Panc1 (cell line): Measurements from ENCODE around the gene AHSG. TPM values are rescaled to one million over a fixed set of nuclear protein-coding genes. Genes with fewer than 3 reads are reported as not detected.

ENCODE experiments used
- ATAC-seq: fragments of 200-7000 bp; cut with Tn5 transposase; 2 replicates; pipeline ENCODE4 v1.9.1; 2020; ENCODE audit warnings: mild to moderate bottlenecking, moderate library complexity
- BruUV-seq: library from RNA; stranded (reverse); fragments of 400-500 nt; replicated peaks from 2 replicates; lab custom pipeline; 2021; lab: Mats Ljungman, UMichigan
- CTCF ChIA-PET: fragments of 300-600 bp; sonication (Branson Sonifier 250); formaldehyde crosslinking; loops from one replicate; lab custom pipeline; 2022; ENCODE audit warnings: antibody characterized with exemption; lab: Charles Lee
- POLR2A ChIA-PET: fragments of 300-600 bp; sonication (Branson Sonifier 250); formaldehyde crosslinking; loops from one replicate; lab custom pipeline; 2022; ENCODE audit warnings: antibody characterized with exemption; lab: Charles Lee
- DNase-seq: peaks from one replicate; pipeline ENCODE4 v3.0.0-alpha.2; 2010; ENCODE audit warnings: low read depth, low spot score
- H3K27ac ChIP-seq: 2 replicates; pipeline ENCODE4 v1.5.1; 2011; ENCODE audit warnings: mild to moderate bottlenecking, low read length, inconsistent platforms
- H3K27me3 ChIP-seq: fragments of 200-500 bp; sonication (Bioruptor generic); 2 replicates; pipeline ENCODE4 v1.6.0; 2014; ENCODE audit warnings: low read length, inconsistent platforms; ENCODE audit not compliant: control insufficient read depth, insufficient read depth
- H3K36me3 ChIP-seq: fragments of 200-500 bp; sonication (Bioruptor generic); 2 replicates; pipeline ENCODE4 v1.5.1; 2014; ENCODE audit warnings: inconsistent platforms, mild to moderate bottlenecking, low read length, moderate library complexity; ENCODE audit not compliant: control insufficient read depth, insufficient read depth
- H3K4me1 ChIP-seq: 2 replicates; pipeline ENCODE4 v1.5.1; 2011; ENCODE audit warnings: inconsistent platforms, mild to moderate bottlenecking, low read length, moderate library complexity; ENCODE audit not compliant: control insufficient read depth, insufficient read depth
- H3K4me3 ChIP-seq, 2 experiments: 2 replicates each; pipeline ENCODE4 v1.5.1; 2011 to 2012; ENCODE audit warnings: low read depth in 2 of 2, low read length in 2 of 2, mild to moderate bottlenecking in 2 of 2, inconsistent platforms in 1 of 2, moderate library complexity in 1 of 2
- H3K9me3 ChIP-seq: fragments of 200-500 bp; sonication (Bioruptor generic); 2 replicates; pipeline ENCODE4 v1.5.1; 2014; ENCODE audit warnings: low read depth, mild to moderate bottlenecking, inconsistent platforms, low read length, moderate library complexity; ENCODE audit not compliant: control insufficient read depth, insufficient read depth
- POLR2AphosphoS5 ChIP-seq: IDR thresholded peaks from 2 replicates; pipeline ENCODE4 v1.6.1; 2012; ENCODE audit warnings: mild to moderate bottlenecking, low read depth, low read length, moderate library complexity
- SIN3A ChIP-seq: IDR thresholded peaks from 2 replicates; pipeline ENCODE4 v1.6.1; 2012; ENCODE audit warnings: low read depth, mild to moderate bottlenecking, low read length, moderate library complexity, borderline replicate concordance; ENCODE audit not compliant: insufficient read depth
- TCF7L2 ChIP-seq: IDR thresholded peaks from 2 replicates; pipeline ENCODE4 v1.6.1; 2011; ENCODE audit warnings: mild to moderate bottlenecking, low read depth, low read length, inconsistent platforms
- in situ Hi-C: cut with HindIII; loops from 2 replicates; pipeline ENCODE4 v1.10.0; 2016; ENCODE audit warnings: low sequenced_read_pairs, low pct_unique_long_range_greater_than_20kb
- intact Hi-C: fragments of 100-400 bp; cut with micrococcal nuclease; formaldehyde crosslinking; loops from one replicate; pipeline ENCODE4 v1.10.0; 2022; ENCODE audit not compliant: unreplicated experiment
- total RNA-seq: library from RNA; stranded (reverse); gene quantifications from one replicate; pipeline ENCODE4 v1.2.1, GENCODE V29; 2021; ENCODE audit not compliant: unreplicated experiment
- TF ChIP-seq, protein P1 (sequence below): fragments of 450-650 bp; IDR thresholded peaks from 2 replicates; pipeline ENCODE4 v1.5.1; 2017; ENCODE audit warnings: mild to moderate bottlenecking
- TF ChIP-seq, protein P2 (sequence below), 2 experiments: IDR thresholded peaks; 2 replicates each; pipeline ENCODE4 v1.6.1; 2011 to 2012; ENCODE audit warnings: low read depth in 2 of 2, control low read depth in 1 of 2, low read length in 1 of 2, mild to moderate bottlenecking in 1 of 2, moderate library complexity in 1 of 2; ENCODE audit not compliant: insufficient read depth in 1 of 2

The AHSG gene
- total RNA-seq, 1 experiment from 2014 or later: 0.85 TPM

DNA sequence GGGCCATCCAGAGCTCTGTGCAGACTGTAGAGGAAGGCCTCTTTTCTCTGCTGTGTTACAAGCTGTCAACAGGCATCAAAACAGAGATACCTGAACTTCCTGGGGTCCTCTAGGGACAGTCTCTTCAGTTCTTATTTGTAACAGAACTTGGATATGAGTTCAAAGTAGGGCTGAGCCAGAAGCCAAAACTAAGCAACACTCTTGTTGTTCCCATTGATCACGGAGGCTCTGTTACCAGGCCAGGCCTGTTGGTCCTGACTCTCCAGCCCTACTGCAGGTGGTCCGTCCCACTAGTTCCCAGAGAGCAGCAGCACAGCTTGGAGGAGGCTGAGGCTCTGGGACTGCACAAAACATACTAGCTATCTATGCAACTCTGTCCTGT, 13.1 kb upstream of the AHSG start:
- Histone ChIP-seq H3K4me1 (no peaks in the 10 kb centered on the region), H3K9me3 (no peaks in the 10 kb centered on the region), H3K27ac (no peak overlapping the region), H3K36me3 (no peaks in the 10 kb centered on the region), H3K27me3 (no peaks in the 10 kb centered on the region), H3K4me3 (no peak overlapping the region)
- DNase-seq (no peak), ATAC-seq (no peak)
- POLR2A ChIA-PET: no interaction called here
- in situ Hi-C loops (no loop called here), intact Hi-C loops (no loop called here)
- no TSS peak for BruUV-seq
- TF ChIP-seq, protein P1, sequence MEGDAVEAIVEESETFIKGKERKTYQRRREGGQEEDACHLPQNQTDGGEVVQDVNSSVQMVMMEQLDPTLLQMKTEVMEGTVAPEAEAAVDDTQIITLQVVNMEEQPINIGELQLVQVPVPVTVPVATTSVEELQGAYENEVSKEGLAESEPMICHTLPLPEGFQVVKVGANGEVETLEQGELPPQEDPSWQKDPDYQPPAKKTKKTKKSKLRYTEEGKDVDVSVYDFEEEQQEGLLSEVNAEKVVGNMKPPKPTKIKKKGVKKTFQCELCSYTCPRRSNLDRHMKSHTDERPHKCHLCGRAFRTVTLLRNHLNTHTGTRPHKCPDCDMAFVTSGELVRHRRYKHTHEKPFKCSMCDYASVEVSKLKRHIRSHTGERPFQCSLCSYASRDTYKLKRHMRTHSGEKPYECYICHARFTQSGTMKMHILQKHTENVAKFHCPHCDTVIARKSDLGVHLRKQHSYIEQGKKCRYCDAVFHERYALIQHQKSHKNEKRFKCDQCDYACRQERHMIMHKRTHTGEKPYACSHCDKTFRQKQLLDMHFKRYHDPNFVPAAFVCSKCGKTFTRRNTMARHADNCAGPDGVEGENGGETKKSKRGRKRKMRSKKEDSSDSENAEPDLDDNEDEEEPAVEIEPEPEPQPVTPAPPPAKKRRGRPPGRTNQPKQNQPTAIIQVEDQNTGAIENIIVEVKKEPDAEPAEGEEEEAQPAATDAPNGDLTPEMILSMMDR: no peak
- no peak for TF ChIP-seq POLR2AphosphoS5
- no peak for TF ChIP-seq TCF7L2
- TF ChIP-seq, protein P2, sequence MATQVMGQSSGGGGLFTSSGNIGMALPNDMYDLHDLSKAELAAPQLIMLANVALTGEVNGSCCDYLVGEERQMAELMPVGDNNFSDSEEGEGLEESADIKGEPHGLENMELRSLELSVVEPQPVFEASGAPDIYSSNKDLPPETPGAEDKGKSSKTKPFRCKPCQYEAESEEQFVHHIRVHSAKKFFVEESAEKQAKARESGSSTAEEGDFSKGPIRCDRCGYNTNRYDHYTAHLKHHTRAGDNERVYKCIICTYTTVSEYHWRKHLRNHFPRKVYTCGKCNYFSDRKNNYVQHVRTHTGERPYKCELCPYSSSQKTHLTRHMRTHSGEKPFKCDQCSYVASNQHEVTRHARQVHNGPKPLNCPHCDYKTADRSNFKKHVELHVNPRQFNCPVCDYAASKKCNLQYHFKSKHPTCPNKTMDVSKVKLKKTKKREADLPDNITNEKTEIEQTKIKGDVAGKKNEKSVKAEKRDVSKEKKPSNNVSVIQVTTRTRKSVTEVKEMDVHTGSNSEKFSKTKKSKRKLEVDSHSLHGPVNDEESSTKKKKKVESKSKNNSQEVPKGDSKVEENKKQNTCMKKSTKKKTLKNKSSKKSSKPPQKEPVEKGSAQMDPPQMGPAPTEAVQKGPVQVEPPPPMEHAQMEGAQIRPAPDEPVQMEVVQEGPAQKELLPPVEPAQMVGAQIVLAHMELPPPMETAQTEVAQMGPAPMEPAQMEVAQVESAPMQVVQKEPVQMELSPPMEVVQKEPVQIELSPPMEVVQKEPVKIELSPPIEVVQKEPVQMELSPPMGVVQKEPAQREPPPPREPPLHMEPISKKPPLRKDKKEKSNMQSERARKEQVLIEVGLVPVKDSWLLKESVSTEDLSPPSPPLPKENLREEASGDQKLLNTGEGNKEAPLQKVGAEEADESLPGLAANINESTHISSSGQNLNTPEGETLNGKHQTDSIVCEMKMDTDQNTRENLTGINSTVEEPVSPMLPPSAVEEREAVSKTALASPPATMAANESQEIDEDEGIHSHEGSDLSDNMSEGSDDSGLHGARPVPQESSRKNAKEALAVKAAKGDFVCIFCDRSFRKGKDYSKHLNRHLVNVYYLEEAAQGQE (IDR thresholded peaks at IDR 0.05; ENCODE audit: insufficient read depth in 1 of 2, low read depth in 2 of 2, low read length in 1 of 2): no peak
- TF ChIP-seq SIN3A: no peak
- CTCF ChIA-PET: interaction anchor here (1.4 kb wide), 1 partner anchor 17 kb away, joined by 6 read pairs; no protein-coding TSS in a partner anchor

DNA sequence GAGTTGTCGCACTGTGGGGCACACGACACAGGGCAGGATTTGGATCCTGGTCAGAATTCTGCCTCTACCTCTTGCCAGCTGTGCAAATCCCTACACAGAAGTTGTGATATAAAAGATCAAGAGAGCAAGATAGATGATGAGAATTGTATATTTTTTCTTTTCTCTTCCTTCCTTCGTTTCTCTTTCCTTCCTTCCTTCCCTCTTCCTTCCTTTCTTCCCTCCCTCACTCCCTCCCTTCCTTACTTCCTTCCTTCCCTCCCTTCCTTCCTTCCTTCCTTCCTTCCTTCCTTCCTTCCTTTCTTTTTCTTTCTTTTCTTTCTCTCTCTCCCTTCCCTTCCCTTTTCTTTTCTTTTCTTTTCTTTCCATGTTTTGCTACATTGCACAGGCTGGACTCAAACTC, 12.0 kb upstream of the AHSG start:
- intact Hi-C loops: no loop called here
- Histone ChIP-seq H3K27me3 (no peaks in the 10 kb centered on the region; the same call in 1 of the 2 replicates), H3K9me3 (no peaks in the 10 kb centered on the region), H3K36me3 (no peaks in the 10 kb centered on the region), H3K4me1 (no peaks in the 10 kb centered on the region), H3K27ac (no peak overlapping the region), H3K4me3 (no peak overlapping the region)
- ChIA-PET POLR2A (no interaction called here), CTCF (interaction anchor here (0.6 to 1.4 kb wide), 2 partner anchors 16 to 32 kb away, joined by 6 to 8 read pairs; no protein-coding TSS in a partner anchor)
- TF ChIP-seq SIN3A: no peak
- TF ChIP-seq, protein P2 (IDR thresholded peaks at IDR 0.05; ENCODE audit: insufficient read depth in 1 of 2, low read depth in 2 of 2, low read length in 1 of 2): no peak
- TF ChIP-seq, protein P1: no peak
- TF ChIP-seq TCF7L2: no peak
- no peak for TF ChIP-seq POLR2AphosphoS5
- in situ Hi-C loops: no loop called here
- BruUV-seq: no TSS peak
- ATAC-seq (no peak), DNase-seq (no peak)
